PC-3 (cell line): ENCODE measurements around the gene DCDC1. TPM values are rescaled to one million over a fixed set of nuclear protein-coding genes. Genes with fewer than 3 reads are reported as not detected.
"Not testable (repeated sequence)": the region's sequence is repeated elsewhere in the genome, so short reads cannot be mapped to it uniquely, and the experiment has no call there.

Experiments
- ATAC-seq: fragments of 200-7000 bp; cut with Tn5 transposase; 2 replicates; pipeline ENCODE4 v1.9.1; 2020; ENCODE audit warnings: mild to moderate bottlenecking, moderate library complexity
- BruUV-seq: library from RNA; stranded (reverse); fragments of 400-500 nt; replicated peaks from 2 replicates; lab custom pipeline; 2021; lab: Mats Ljungman, UMichigan
- CTCF ChIA-PET: fragments of 300-600 bp; sonication (Branson Sonifier 250); formaldehyde crosslinking; loops from one replicate; lab custom pipeline; 2022; ENCODE audit warnings: antibody characterized with exemption; lab: Charles Lee
- POLR2A ChIA-PET: fragments of 300-600 bp; sonication (Branson Sonifier 250); formaldehyde crosslinking; loops from one replicate; lab custom pipeline; 2022; ENCODE audit warnings: antibody characterized with exemption; ENCODE audit not compliant: unreplicated experiment; lab: Charles Lee
- DNase-seq: peaks from one replicate; pipeline ENCODE4 v3.0.0-alpha.2; 2015
- H2AFZ ChIP-seq: fragments of 300-600 bp; sonication (generic); 2 replicates; pipeline ENCODE4 v1.6.0; 2016; ENCODE audit warnings: antibody characterized with exemption, low read length
- H3F3A ChIP-seq: fragments of 300-600 bp; sonication (generic); one replicate; pipeline ENCODE4 v1.6.0; 2017; ENCODE audit warnings: antibody characterized with exemption, low read length, control low read depth, mild to moderate bottlenecking; ENCODE audit not compliant: unreplicated experiment
- H3K27ac ChIP-seq: fragments of 300-600 bp; sonication (generic); 2 replicates; pipeline ENCODE4 v1.5.1; 2016; ENCODE audit warnings: mild to moderate bottlenecking, low read length
- H3K27me3 ChIP-seq: fragments of 300-600 bp; sonication (generic); 2 replicates; pipeline ENCODE4 v1.6.1; 2016; ENCODE audit warnings: low read length, mixed read lengths
- H3K36me3 ChIP-seq: fragments of 300-600 bp; sonication (generic); 2 replicates; pipeline ENCODE4 v1.6.1; 2016; ENCODE audit warnings: low read depth, mixed run types, low read length, mixed read lengths
- H3K4me1 ChIP-seq: fragments of 300-600 bp; sonication (generic); 2 replicates; pipeline ENCODE4 v1.5.1; 2016; ENCODE audit warnings: low read length; ENCODE audit not compliant: insufficient read depth
- H3K4me2 ChIP-seq: fragments of 300-600 bp; sonication (generic); 2 replicates; pipeline ENCODE4 v1.6.0; 2016; ENCODE audit warnings: low read length
- H3K4me3 ChIP-seq: fragments of 300-600 bp; sonication (generic); 2 replicates; pipeline ENCODE4 v1.5.1; 2016; ENCODE audit warnings: mild to moderate bottlenecking, low read length, mixed read lengths
- H3K79me2 ChIP-seq: fragments of 300-600 bp; sonication (generic); 2 replicates; pipeline ENCODE4 v1.6.1; 2017; ENCODE audit warnings: low read length, mixed read lengths
- H3K9ac ChIP-seq: fragments of 300-600 bp; sonication (generic); 2 replicates; pipeline ENCODE4 v1.6.0; 2016; ENCODE audit warnings: mild to moderate bottlenecking, low read length
- H3K9me2 ChIP-seq: fragments of 300-600 bp; sonication (generic); replicated peaks from 2 replicates; pipeline ENCODE4 v1.6.1; 2016; ENCODE audit warnings: mixed run types, low read length, mixed read lengths
- H3K9me3 ChIP-seq: fragments of 300-600 bp; sonication (generic); 2 replicates; pipeline ENCODE4 v1.6.1; 2016; ENCODE audit warnings: low read length, mixed read lengths
- H4K20me1 ChIP-seq: fragments of 300-600 bp; sonication (generic); 2 replicates; pipeline ENCODE4 v1.6.1; 2016; ENCODE audit warnings: low read length, mixed read lengths
- EZH2 ChIP-seq: fragments of 300-600 bp; sonication (generic); IDR thresholded peaks from one replicate; pipeline ENCODE4 v1.6.1; 2017; ENCODE audit warnings: antibody characterized with exemption, mild to moderate bottlenecking, low read length; ENCODE audit not compliant: unreplicated experiment
- EZH2phosphoT487 ChIP-seq: fragments of 300-600 bp; sonication (generic); IDR thresholded peaks from 2 replicates; pipeline ENCODE4 v1.6.1; 2018; ENCODE audit warnings: mild to moderate bottlenecking, antibody characterized with exemption, low read length, borderline replicate concordance
- intact Hi-C: fragments of 100-400 bp; cut with micrococcal nuclease; formaldehyde crosslinking; loops from 2 replicates; pipeline ENCODE4 v1.9.0; 2023
- total RNA-seq: library from RNA; depleted of rRNA; stranded (reverse); fragments of >200 nt; gene quantifications from 2 replicates; pipeline ENCODE4 v1.2.3, GENCODE V29; 2014
- TF ChIP-seq, protein P1 (sequence below): fragments of 300-600 bp; sonication (generic); conservative IDR thresholded peaks from 2 replicates; pipeline ENCODE4 v1.5.1; 2017; ENCODE audit warnings: antibody characterized with exemption, low read depth, mild to moderate bottlenecking, low read length

Gene DCDC1
- total RNA-seq, 1 experiment from 2014 or later = not detected

DNA sequence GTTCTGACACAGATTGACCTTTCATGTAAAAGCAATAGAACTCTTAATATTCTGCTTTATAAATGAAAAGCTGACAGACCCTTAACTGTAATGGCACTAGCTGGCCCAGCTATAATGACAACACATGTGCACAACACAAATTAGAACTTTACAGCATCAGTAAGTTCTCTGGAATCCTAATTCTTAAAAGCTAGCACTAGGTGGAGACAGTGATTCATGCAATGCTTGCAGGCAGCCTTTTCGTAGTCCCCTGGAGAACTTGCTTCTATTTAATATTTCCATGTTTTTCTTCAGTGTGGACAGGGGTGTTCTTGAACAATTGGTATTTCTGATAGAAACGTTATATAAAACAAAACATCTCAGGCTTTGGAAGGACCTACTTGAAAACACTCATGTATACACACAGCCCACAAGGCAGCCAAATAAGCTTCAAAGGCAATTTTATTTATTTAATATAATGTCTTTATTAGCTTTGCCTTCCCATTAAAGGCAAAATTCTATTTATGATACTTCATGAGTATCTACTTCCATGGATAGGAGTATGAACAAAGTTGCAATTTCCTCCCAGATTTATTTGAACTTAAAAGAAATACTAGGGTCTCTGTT is 409.0 kb downstream of the DCDC1 start:
- Histone ChIP-seq H4K20me1 (no peaks in the 10 kb centered on the region), H3K9me3 (no peaks in the 10 kb centered on the region), H3F3A (no peaks in the 10 kb centered on the region), H3K79me2 (no peaks in the 10 kb centered on the region), H3K4me3 (no peak overlapping the region), H3K27ac (no peak overlapping the region), H3K4me2 (no peak overlapping the region), H3K9me2 (no peaks in the 10 kb centered on the region), H3K4me1 (no peaks in the 10 kb centered on the region), H3K9ac (no peak overlapping the region), H3K27me3 (no peaks in the 10 kb centered on the region), H3K36me3 (no peaks in the 10 kb centered on the region), H2AFZ (no peak overlapping the region)
- BruUV-seq = no TSS peak
- ChIA-PET POLR2A (no interaction called here), CTCF (interaction anchor here (0.6 to 1.1 kb wide), 2 partner anchors 85 to 203 kb away, joined by 5 to 6 read pairs; no protein-coding TSS in a partner anchor)
- no peak for TF ChIP-seq EZH2phosphoT487
- TF ChIP-seq, protein P1, sequence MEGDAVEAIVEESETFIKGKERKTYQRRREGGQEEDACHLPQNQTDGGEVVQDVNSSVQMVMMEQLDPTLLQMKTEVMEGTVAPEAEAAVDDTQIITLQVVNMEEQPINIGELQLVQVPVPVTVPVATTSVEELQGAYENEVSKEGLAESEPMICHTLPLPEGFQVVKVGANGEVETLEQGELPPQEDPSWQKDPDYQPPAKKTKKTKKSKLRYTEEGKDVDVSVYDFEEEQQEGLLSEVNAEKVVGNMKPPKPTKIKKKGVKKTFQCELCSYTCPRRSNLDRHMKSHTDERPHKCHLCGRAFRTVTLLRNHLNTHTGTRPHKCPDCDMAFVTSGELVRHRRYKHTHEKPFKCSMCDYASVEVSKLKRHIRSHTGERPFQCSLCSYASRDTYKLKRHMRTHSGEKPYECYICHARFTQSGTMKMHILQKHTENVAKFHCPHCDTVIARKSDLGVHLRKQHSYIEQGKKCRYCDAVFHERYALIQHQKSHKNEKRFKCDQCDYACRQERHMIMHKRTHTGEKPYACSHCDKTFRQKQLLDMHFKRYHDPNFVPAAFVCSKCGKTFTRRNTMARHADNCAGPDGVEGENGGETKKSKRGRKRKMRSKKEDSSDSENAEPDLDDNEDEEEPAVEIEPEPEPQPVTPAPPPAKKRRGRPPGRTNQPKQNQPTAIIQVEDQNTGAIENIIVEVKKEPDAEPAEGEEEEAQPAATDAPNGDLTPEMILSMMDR = peak; percentile 68
- DNase-seq (peak; percentile 42), ATAC-seq (no peak)
- intact Hi-C loops = no loop called here

DNA sequence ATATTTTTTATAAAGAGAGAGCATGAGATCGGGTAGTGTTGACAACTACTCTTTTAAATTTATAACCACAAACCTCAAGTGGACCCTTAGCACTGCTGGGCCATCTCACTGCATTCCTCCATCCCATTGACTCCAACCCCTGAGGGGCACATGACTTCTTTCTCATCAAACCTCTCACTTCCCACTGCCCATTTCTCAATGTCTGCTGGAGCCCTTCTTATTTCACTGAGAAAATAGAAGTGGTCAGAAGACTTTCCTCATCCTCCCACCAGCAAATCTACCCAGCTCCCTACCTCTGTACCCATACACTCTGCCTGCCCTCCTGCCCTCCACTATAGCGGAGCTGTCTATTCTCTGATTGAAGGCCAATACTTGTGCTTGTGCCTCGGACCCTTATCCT is 412.8 kb downstream of the DCDC1 start:
- no peak overlapping the region for H3K27ac ChIP-seq
- DNase-seq (no peak), ATAC-seq (no peak)
- H3K4me3 ChIP-seq = no peak overlapping the region
- no peaks in the 10 kb centered on the region for H3F3A ChIP-seq
- no peaks in the 10 kb centered on the region for H3K9me3 ChIP-seq
- intact Hi-C loops = no loop called here
- no peaks in the 10 kb centered on the region for H3K4me1 ChIP-seq
- no peaks in the 10 kb centered on the region for H3K27me3 ChIP-seq
- TF ChIP-seq, protein P1 = no peak
- no peak for TF ChIP-seq EZH2
- TF ChIP-seq EZH2phosphoT487 = no peak
- H3K79me2 ChIP-seq = no peaks in the 10 kb centered on the region
- ChIA-PET CTCF (no interaction called here), POLR2A (no interaction called here)
- H3K9me2 ChIP-seq = no peaks in the 10 kb centered on the region
- no TSS peak for BruUV-seq
- no peak overlapping the region for H3K4me2 ChIP-seq
- no peaks in the 10 kb centered on the region for H4K20me1 ChIP-seq
- H3K9ac ChIP-seq = no peak overlapping the region
- H3K36me3 ChIP-seq = no peaks in the 10 kb centered on the region
- no peak overlapping the region for H2AFZ ChIP-seq

DNA sequence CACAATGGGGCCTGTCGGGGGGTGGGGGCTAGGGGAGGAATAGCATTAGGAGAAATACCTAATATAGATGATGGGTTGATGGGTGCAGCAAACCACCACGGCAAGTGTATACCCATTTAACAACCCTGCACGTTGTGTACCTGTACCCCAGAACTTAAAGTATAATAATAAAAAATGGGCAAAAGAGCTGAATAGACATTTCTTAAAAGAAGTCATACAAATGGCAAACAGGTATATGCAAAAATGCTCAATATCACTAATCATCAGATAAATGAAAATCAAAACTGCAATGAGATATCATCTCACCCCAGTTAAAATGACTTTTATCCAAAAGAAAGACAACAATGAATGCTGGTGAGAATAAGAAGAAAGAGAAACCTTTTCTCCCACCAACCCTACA is 419.7 kb downstream of the DCDC1 start:
- no peaks in the 10 kb centered on the region for H3K79me2 ChIP-seq
- ChIA-PET CTCF (no interaction called here), POLR2A (no interaction called here)
- H3K27me3 ChIP-seq = no peaks in the 10 kb centered on the region
- TF ChIP-seq EZH2 (no peak), EZH2phosphoT487 (no peak)
- TF ChIP-seq, protein P1 = no peak
- no peak overlapping the region for H3K9ac ChIP-seq
- H4K20me1 ChIP-seq = no peaks in the 10 kb centered on the region
- H3K4me1 ChIP-seq = no peaks in the 10 kb centered on the region
- no peak overlapping the region for H2AFZ ChIP-seq
- no peak overlapping the region for H3K27ac ChIP-seq
- ATAC-seq = no peak
- no TSS peak for BruUV-seq
- no peaks in the 10 kb centered on the region for H3K36me3 ChIP-seq
- H3K9me3 ChIP-seq = no peaks in the 10 kb centered on the region
- no peak overlapping the region for H3K4me3 ChIP-seq
- H3K9me2 ChIP-seq = no peaks in the 10 kb centered on the region
- intact Hi-C loops = no loop called here
- H3K4me2 ChIP-seq = no peak overlapping the region
- DNase-seq = no peak
- no peaks in the 10 kb centered on the region for H3F3A ChIP-seq

DNA sequence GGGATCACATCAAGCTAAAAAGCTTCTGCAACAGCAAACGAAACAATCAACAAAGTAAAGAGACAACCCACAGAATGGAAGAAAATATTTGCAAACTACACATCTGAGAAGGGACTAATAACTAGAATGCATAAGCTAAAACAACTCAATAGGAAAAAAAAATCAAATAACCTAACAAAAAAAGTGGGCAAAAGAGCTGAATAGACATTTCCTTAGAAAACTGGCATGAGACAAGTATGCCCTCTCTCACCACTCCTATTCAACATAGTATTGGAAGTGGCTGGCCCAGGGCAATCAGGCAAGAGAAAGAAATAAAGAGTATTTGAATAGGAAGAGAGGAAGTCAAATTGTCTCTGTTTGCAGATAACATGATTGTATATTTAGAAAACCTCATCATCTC is 421.8 kb downstream of the DCDC1 start:
- H3K27ac ChIP-seq = not testable (repeated sequence)

More for the DNA sequence above, 421.8 kb downstream of the DCDC1 start:
- BruUV-seq, H3K4me2 ChIP-seq, H3K27me3 ChIP-seq, POLR2A ChIA-PET, H3F3A ChIP-seq, H3K36me3 ChIP-seq, CTCF ChIA-PET, H3K4me3 ChIP-seq, H3K79me2 ChIP-seq, H2AFZ ChIP-seq, ATAC-seq, intact Hi-C loops, DNase-seq, H3K9me3 ChIP-seq, H3K4me1 ChIP-seq, H4K20me1 ChIP-seq, H3K9me2 ChIP-seq, H3K9ac ChIP-seq: not testable (repeated sequence)
